IPS DF 4.7 (cell line): ENCODE results near the gene KLC1.
"Not testable (repeated sequence)": the region's sequence is repeated elsewhere in the genome, so short reads cannot be mapped to it uniquely, and the experiment has no call there.

Source experiments
- DNase-seq: peaks from one replicate; pipeline ENCODE4 v3.0.0-alpha.2; 2013; ENCODE audit warnings: low spot score; ENCODE audit errors: extremely low read depth

KLC1 gene

DNA sequence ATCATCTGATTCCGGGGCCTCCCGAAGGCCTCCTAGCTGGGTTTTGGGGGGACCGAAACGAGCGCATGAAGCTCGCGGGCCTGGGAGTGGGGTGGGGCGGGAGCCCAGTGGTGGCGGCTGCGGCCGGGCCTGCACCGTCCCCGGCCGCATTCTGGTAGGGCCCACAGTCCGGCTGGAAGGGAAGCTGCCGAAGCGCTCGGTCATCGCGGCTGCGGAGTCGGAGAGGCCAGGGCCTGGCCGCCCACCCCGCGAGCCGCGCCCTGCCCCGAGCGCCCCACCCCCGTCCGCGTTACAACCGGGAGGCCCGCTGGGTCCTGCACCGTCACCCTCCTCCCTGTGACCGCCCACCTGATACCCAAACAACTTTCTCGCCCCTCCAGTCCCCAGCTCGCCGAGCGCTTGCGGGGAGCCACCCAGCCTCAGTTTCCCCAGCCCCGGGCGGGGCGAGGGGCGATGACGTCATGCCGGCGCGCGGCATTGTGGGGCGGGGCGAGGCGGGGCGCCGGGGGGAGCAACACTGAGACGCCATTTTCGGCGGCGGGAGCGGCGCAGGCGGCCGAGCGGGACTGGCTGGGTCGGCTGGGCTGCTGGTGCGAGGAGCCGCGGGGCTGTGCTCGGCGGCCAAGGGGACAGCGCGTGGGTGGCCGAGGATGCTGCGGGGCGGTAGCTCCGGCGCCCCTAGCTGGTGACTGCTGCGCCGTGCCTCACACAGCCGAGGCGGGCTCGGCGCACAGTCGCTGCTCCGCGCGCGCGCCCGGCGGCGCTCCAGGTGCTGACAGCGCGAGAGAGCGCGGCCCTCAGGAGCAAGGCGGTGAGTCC is at the start of gene KLC1:
Gene KLC1, plus strand, starts transcription at position 528 of the 819 bp plus-strand sequence. CDS start 25,354 bp downstream, outside the sequence.
- no peak for DNase-seq

DNA sequence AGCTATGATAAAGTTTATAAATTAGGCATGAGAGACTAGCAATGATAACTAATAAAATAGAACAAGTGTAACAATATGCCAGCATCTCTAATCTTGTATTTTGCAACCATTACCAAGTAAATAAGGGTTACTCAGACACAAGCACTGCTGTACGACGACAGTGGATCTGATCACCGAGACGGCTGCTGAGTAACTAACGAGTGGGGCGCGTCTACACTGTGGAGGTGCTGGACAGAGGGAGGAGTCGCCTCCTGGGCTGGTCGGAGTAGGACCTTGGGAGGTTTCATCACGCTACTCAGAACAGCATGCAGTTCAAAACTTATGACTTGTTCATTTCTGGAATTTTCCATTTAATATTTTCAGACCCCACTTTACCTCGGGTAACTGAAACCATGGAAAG is 47.8 kb upstream of the KLC1 start:
- no peak for DNase-seq

DNA sequence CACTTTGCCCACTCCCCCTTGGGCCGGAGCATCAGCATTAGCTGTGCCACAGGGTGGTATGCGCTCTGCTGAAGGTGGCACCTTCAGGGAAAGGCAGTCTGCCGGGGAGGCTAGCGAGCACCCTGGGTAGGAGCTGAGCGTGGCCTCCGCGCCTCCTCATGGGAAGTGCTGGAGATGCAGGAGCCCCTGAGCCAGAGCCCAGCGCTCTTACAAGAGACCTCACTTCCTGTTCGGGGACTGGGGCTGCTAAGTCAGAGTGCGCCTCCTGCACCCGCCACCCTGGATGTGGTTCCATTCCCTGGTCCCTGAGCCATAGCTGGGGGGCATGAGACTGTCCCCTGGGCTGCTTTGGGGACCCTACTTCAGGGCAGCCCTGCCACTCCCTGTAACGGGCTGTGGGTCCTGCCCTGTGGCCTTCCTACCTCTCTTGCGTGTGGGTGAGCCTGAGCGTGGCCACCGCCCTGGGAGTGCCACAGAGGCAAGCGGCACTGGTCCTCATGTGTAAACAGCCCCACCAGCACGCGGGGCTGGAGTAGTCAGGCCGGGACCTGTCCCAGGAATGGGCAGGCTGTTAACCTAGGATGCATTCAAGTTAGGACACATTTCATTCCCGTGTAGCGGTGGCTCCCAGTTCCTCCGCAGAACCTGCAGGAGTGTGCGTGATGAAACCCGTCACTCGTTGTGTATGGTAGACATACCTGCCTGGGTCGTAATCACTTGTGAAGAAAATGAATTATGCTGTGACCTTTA is 46.9 kb upstream of the KLC1 start:
- no peak for DNase-seq

DNA sequence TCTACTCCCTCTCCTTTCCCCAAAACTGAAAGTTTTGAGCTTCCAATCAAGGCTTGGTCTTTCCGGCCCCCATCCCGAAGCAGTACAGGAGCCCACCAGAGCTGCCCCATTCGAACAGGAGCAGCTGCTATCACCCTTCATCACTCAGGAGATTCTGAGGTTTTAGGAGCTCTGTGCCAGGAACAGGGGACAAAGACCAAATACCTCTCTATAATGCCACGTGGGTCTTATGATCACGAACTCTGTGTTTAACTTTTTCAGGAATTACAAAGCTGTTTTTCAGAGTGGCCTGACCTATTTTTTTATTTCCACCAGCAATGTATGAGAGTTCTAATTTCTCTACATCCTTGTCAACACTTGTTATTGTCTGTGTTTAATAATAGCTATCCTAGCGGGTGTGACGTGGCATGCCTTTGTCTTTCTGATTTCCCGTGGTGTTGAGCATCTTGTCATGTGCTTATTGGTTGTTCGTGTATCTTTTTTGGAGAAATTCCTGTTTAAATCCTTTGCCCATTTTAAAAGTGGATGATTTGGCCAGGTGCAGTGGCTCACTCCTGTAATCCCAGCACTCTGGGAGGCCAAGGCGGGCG is 44.6 kb upstream of the KLC1 start:
- no peak for DNase-seq

DNA sequence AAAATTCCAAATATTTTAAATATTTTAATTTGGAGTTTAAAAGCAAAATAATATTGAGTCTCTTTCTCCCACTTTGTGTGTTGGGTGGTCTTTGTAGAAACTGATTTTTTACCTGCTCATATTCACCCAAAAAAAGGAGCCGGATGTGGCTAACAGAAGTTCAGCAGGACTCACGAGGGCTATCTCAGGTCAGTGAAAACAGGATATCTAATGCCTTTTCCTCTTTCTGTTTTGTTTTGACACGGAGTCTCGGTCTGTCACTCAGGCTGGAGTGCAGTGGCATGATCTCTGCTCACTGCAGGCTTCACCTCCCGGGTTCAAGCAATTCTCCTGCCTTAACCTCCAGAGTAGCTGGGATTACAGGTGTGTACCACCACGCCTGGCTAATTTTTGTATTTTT is 35.4 kb upstream of the KLC1 start:
- DNase-seq: no peak

DNA sequence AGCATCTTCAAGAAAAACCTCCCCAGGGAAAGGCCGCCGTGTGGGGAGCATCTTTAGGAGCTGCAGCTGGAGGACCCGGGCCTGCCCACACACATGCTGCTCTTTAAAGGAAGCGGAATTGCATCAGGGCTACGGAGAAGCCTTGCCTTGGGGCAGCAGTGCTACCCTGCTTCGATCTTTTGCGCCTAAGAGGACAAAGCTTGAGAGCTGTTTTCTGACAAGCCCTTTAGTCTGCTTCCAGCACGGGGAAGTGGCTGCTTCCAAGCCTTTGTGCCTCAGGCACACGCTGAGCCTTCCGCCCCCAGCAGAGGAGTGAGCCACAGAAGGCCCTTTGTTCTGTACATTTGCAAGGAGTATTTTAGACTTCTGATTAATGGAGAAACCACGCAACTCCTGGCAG is 34.7 kb upstream of the KLC1 start:
- no peak for DNase-seq

DNA sequence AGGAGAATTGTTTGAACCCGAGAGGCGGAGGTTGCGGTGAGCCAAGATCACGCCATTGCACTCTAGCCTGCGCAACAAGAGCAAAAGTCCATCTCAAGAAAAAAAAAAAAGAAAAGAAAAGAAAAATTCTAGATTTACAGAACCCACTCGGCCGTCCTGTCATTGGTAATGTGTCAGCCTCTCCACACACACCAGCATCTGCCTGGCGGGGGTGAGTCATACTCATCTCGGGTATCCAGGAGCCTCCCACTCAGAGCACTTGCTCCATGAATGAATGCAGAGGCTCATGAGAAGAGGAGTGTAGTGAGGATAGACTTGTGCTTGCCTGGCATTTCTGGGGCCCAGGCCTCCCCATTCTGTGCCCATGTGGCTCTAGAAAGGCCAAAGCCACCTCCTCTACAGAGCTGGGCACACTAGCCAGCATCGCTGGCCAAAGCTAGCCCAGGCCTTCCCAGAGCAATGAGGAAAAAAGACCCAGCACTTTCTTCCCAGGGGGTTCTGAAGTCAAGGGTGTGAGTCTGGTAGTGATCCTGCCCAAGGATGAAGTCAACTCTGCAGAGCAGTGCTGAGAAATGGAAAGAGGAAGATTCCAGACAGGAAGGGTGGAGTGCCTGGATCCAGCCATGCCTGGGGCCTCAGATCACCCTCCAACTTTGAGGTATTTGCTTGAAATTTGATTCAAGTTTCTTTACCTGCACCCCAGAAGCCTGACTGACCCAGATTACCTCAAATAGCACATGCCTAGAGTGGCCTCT is 31.2 kb upstream of the KLC1 start:
- DNase-seq: no peak

DNA sequence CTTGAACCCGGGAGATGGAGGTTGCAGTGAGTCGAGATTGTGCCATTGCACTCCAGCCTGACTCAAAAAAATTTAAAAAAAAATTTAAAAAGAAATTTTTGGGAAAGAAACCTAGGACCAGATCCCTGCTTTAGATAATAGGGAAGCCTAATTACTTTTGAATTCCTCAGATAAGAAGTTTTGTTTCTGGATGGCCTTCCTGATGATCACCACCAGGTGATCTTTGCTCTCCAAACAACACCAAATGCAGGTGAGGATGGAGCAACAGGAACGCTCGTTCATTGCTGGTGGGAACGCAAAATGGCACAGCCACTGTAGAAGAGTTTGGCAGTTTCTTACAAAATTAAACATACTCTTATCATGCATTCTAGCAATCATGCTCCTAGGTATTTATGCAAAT is 28.5 kb upstream of the KLC1 start:
- no peak for DNase-seq

DNA sequence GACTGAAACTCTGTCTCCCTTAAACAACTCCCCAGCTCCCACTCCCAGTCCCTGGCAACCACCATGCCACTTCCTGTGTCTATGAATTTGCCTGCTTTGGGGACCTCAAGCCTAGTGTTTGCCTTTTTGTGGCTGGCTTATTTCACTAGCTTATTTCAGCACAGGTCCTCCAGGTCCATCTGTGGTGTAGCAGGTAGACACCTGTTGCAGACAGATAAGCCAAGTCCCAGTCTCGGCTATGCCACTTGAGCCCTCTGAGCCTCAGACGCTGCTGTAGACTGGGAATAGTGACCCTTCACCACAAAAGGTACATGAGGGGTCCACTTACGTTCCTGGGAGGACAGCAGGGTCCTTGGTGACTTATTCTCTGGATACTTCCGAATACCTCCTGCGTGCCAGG is 24.4 kb upstream of the KLC1 start:
- no peak for DNase-seq

DNA sequence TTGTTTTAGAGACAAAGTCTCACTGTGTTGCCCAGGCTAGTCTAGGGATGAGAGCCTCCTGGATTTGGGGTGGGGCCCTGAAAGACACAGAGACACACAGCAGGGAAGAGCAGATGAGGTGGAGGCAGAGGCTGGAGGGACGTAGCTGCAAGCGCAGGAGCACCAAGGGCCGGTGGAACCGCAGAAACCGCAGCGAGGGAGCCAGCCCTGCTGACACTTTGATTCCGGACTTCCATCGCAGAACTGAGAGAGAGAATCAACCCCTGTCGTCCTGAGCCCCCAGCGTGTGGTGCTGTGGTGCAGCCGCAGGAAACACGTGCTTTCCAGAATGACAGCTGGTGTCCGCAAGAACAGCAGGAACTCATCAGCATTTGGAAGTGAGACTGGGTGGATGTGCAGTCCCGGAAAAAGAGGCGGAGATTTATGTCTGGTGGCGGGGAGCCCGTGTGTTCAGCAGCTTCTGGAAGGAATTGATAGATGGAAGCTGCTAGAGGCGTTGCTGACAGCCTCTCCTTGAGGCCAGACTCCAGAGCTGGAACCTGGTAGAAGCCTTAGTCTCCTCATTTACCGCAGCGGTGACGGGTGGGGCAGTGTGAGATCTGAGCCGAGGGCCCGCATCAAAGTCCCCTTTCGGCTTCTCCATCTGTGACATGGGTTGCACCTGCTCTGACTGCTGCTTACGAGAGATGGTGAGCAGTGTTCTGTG is 21.9 kb upstream of the KLC1 start:
- no peak for DNase-seq

DNA sequence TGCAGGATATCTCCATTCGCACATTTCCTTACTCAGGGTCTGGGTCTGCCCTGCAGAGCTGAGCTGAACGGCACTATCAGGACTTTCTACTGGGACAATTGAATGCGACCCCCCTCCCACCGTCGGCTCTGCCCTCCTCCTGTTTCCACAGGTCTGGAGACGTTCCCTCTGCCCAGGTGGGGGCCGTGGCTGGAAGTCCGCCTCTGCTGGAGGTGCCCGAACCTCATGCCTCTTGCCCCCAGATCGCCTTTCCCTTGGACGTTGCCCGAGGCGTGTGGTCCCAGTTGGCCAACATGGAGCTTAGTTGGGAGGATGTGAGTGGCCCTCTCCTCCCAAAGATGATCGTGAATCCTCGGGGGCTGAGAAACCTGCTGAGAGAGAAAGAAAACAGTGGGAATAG is 21.2 kb upstream of the KLC1 start:
- DNase-seq: no peak

DNA sequence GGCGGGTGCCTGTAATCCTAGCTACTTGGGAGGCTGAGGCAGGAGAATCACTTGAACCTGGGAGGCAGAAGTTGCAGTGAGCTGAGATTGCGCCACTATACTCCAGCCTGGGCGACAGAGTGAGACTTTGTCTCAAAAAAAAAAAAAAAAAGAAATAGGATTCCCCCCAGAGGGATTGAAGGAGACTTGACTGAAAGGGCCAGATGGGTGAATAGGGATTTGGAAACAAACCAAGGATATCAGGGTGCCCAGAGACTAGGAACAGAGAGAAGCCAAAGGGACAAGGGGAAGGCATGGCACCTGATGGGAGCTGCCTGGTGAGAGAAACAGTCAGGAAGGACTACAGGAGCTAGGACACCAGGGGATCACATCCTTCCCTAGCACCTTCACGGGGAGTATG is 19.9 kb upstream of the KLC1 start:
- DNase-seq: not testable (repeated sequence)

DNA sequence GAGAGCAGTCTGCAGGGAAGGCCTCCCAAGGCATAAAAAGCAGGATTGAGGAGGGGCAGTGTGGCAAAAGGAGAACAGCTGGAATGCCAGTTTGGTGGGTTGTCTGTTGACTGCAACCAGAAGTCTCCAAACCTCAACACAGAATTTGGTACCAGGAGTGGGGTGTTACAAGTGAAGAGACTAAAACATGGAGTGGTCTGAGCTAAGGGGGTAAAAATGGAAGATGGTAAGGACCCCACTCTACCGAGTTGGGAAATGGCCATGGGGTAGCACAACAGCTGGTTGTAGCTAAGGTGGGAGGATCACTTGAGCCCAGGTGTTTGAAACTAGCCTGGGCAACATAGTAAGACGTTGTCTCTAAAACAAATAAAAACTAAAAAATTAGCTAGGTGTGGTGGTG is 17.8 kb upstream of the KLC1 start:
- DNase-seq: no peak

DNA sequence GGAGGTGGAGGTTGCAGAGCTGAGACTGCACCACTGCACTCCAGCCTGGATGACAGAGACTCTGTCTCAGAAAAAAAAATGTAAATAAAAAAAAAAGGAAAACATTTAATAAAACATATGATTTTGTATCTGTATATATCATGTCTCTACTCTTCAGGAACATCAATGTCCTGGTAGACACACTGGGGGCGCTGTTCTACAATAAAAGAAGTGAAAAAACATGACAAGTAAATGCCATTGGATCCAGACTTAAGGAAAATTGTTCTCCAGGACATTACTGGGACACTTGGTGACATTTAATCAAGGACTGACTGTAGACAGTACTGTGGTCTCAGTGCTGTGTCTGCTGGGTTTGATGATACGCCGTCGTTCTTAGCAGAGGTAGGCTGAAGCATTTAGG is 15.5 kb upstream of the KLC1 start:
- DNase-seq: no peak

DNA sequence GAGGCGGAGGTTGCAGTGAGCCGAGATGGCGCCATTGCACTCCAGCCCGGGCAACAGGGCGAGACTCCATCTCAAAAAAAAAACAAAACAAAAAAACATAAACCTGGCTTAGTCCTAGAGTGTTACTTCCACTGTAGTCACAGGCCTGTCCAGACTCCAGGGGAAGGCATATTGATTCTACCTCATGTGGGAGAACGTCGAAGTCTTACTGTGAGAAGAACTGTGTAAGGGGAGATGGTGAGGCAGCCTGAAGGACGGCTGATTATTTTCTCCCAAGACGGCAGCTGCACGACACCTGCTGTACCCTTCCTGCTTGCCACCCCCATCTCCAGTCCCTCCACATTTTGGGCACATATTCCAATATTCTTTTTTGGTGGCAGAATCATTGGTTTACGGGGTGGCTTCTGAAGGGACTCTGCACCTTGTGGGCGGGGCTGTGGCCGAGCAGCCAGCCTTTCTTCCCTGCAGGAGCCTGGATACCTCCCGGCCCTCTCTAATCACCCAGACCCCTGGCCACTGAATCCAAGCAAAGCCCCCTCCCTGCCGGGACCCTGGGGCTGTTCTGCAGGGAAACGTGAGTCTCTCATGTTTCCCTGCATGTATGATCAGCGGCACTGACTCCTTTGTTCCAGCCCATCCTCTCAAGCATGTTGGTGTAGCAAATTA is 12.2 kb upstream of the KLC1 start:
- DNase-seq: no peak

DNA sequence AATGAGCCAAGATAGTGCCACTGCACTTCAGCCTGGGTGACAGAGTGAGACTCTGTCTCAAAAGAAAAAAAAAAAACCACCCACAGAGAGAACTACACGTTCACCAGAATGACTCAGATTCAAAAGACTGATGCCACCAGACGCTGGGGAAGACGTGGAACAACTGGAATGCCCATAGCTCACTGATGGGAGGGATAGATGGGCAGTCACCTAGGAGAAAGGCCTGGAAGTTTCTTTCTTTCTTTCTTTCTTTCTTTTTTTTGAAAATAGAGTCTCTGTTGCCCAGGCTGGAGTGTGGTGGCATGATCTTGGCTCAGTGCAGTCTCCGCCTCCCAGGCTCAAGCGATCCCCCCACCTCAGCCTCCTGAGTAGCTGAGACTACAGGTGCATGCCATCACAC is 10.0 kb upstream of the KLC1 start:
- no peak for DNase-seq

DNA sequence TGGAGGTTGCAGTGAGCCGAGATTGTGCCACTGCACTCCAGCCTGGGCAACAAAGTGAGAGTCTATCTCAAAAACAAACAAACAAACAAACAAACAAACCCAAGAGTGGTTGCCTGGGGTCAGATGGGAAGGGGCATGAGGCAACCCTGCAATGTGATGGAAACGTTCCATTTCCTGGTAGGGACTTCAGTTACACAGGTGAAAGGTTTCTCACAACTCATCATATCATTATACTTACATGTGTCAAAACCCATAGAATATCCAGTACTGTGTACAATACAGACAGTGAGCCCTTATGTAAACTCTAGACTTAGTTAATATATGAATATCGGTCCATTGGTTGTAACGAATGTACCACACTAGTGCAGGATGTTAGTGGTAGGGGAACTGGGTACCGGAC is 7.2 kb upstream of the KLC1 start:
- no peak for DNase-seq

DNA sequence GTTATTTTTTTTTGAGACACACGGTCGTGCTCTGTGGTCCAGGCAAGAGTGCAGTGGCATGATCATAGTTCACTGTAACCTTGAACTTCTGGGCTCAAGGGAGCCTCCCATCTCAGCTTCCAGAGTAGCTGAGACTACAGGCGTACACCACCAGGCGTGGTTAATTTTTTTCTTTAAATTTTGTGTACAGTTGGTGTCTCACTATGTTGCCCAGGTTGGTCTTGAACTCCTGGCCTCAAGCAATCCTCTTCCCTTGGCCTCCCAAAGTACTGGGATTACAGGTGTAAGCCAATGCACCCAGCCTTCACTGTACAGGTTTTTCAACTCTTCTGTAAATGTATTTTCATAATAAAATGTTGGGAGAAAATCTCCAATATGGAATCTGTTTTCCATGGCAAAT is 5.7 kb upstream of the KLC1 start:
- no peak for DNase-seq

DNA sequence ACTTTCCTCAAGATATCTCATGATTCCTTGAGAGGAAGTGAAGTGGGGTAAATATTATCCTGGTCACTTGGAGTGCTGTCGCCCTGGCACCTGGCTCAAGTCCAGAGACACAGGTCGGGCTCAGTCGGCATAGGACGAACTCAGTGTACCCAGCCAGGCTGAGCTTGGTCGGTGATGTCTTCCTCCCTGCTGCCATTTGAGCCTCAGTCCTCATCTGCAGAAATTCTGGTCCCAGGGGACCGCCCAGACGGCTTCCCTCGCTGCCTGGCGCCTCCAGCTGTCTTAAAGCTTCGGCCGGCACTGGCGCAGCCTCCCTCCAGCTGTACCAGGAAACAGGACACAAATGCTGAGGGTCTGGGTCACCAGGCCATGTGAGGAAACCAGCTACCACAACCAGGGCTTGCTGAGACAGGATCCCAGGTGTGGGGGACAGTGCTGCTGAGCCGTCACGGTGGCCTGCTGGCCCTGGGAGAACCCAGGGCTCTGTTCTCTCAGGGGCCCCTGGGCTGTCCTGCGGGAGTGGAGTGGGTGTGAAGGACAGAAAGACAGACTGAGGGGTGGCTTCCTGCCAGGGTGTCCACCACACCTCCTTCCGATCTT is 5.0 kb upstream of the KLC1 start:
- no peak for DNase-seq

DNA sequence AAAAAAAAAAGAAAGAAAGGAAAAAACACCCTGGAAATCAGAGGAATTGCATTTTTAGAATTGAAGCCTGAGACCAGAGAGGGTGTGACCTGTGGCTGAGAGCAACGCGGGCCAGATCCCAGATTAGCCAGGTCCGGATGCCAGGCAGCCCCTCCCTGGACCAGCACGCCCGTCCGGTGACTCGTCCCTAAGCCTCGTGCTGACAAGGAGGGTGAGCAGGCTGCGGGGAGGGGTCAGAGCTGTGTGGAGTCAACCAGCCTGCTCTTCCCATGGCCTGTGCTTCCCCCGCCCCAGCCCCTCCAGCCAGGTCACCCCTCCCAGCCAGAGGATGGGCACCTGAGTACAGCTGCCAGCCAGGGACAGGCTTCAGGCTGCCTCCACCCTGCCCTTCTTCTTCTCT is 4.2 kb upstream of the KLC1 start:
- no peak for DNase-seq
